Subcutaneous abdominal adipose tissue (tissue), 5 donors: Measurements from ENCODE around the gene TNFAIP8L1.

ENCODE experiments used
- H3K27ac ChIP-seq: one replicate; pipeline ENCODE4 v1.7.0; 2013; ENCODE audit warnings: low read depth, mild to moderate bottlenecking, inconsistent platforms, low read length, moderate library complexity
- H3K27me3 ChIP-seq, 5 donors: one replicate each; pipeline ENCODE4 v1.7.0; 2013; ENCODE audit warnings: low read length in 5 of 5, inconsistent platforms in 1 of 5; ENCODE audit not compliant: control insufficient read depth in 5 of 5, insufficient read depth in 4 of 5
- H3K36me3 ChIP-seq, 5 donors: one replicate each; pipeline ENCODE4 v1.7.0; 2013; ENCODE audit warnings: low read length in 5 of 5; ENCODE audit not compliant: control insufficient read depth in 5 of 5, insufficient read depth in 5 of 5
- H3K4me1 ChIP-seq, 5 donors: one replicate each; pipeline ENCODE4 v1.7.0; 2013; ENCODE audit warnings: low read length in 5 of 5, mild to moderate bottlenecking in 3 of 5, moderate library complexity in 1 of 5; ENCODE audit not compliant: control insufficient read depth in 5 of 5, insufficient read depth in 5 of 5
- H3K4me3 ChIP-seq, 5 donors: one replicate each; pipeline ENCODE4 v1.7.0; 2013; ENCODE audit warnings: low read length in 5 of 5, low read depth in 1 of 5
- H3K9ac ChIP-seq, 5 donors: one replicate each; pipeline ENCODE4 v1.7.0; 2013; ENCODE audit warnings: low read length in 5 of 5, mild to moderate bottlenecking in 4 of 5, moderate library complexity in 3 of 5
- H3K9me3 ChIP-seq, 5 donors: one replicate each; pipeline ENCODE4 v1.7.0; 2013; ENCODE audit warnings: low read length in 5 of 5; ENCODE audit not compliant: control insufficient read depth in 5 of 5
- donor health status: healthy.
- donor health status: healthy.
- donor health status: healthy.
- donor health status: healthy.
- donor health status: healthy.

Gene TNFAIP8L1

DNA sequence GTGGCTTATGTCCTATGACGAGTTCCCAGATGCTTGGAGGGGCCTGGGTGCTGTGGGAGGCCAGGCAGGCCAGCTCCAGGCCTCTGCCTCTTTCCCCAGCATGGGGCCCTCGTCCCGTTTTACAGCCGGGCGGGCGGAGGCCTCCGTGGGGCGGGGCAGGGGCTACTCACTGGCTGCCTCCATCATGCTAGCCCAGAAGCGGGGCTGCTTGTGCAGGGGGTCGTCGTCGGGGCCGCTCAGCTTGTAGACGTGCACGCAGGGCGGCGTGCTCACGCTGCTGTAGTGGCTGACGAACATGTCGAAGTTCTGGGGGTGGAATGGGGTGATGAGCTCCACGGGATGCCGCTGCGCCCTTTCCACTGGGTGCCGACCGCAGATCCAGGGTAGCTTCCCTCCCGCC lies 49.3 kb downstream of the TNFAIP8L1 start:
- Histone ChIP-seq H3K27me3 (no peaks in the 10 kb centered on the region), H3K4me3 (no peak overlapping the region), H3K9me3 (no peaks in the 10 kb centered on the region), H3K4me1 (peaks cover 0 to 31% (median 14%) of the 10 kb centered on the region in 5 donors), H3K9ac (no peak overlapping the region), H3K36me3 (peaks cover 0 to 93% (median 85%) of the 10 kb centered on the region in 5 donors), H3K27ac (no peak overlapping the region)

DNA sequence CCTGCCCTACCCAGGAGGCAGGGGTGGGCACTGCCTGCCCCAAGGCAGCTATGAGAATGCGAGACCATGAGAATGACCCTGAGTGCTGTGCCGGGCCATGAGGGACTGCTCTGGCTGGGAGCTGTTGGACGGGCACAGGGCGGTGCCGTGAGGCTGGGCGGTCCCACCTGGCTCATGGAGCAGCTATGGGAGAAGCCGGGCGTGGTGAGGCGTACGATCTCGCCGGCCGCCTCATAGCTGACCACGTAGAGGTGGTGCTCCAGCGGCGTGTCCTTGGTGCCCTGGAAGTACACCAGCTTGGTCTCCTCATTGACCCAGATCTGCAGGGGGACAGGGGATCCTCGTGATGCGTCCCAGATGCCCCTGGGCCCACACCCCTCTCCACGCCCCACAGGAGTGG lies 50.1 kb downstream of the TNFAIP8L1 start:
- Histone ChIP-seq H3K4me3 (no peak overlapping the region), H3K36me3 (peaks cover 0 to 93% (median 85%) of the 10 kb centered on the region in 5 donors)

DNA sequence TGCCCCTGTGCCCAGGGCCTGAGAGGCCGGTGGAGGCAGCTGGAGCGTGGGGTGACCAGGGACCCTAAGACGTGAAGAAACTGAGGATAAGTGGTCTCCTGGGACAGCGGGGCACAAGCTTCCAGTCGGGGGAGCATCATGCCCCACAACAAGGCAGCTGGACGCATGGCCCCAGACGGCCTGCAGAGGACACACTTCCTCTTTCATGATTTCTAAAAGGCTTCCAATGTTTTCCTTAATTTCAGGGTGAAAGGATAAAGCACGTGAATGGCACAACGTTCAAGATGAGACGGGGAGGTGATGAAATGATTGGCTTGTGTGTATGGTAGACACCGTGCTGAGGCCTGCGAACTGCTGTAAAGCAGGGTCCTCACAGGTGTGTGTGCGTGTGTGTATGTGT lies 51.0 kb downstream of the TNFAIP8L1 start:
- Histone ChIP-seq H3K4me3 (no peak overlapping the region), H3K4me1 (peaks cover 0 to 49% (median 19%) of the 10 kb centered on the region in 5 donors), H3K9me3 (no peaks in the 10 kb centered on the region), H3K27me3 (no peaks in the 10 kb centered on the region), H3K27ac (no peak overlapping the region), H3K9ac (no peak overlapping the region), H3K36me3 (peaks cover 0 to 93% (median 85%) of the 10 kb centered on the region in 5 donors)

More for the DNA sequence above, 50.1 kb downstream of the TNFAIP8L1 start:
- H3K27me3 ChIP-seq, result no peaks in the 10 kb centered on the region
- H3K27ac ChIP-seq, result no peak overlapping the region
- peaks cover 0 to 39% (median 19%) of the 10 kb centered on the region in 5 donors for H3K4me1 ChIP-seq
- H3K9ac ChIP-seq, result no peak overlapping the region
- no peaks in the 10 kb centered on the region for H3K9me3 ChIP-seq

DNA sequence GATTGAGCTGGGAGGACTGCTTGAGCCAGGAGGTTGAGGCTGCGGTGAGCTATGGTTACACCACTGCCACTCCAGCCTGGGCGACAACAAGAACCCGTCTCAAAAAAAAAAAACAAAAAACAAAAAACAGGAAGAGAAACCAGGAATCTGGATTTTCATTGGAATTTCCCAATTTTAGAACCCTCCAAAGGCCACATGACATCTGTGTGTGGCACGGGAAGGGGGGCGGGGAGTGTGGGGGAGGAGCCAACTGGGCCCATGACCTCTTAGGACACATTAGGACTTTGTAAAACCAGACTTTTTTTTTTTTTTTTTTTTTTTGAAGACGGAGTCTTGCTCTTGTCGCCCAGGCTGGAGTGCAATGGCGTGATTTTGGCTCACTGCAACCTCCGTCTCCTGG lies 52.1 kb downstream of the TNFAIP8L1 start:
- Histone ChIP-seq H3K27me3 (no peaks in the 10 kb centered on the region), H3K9me3 (no peaks in the 10 kb centered on the region), H3K9ac (no peak overlapping the region), H3K27ac (no peak overlapping the region), H3K4me1 (peaks cover 0 to 51% (median 22%) of the 10 kb centered on the region in 5 donors), H3K4me3 (no peak overlapping the region), H3K36me3 (peaks cover 0 to 92% (median 82%) of the 10 kb centered on the region in 5 donors)

DNA sequence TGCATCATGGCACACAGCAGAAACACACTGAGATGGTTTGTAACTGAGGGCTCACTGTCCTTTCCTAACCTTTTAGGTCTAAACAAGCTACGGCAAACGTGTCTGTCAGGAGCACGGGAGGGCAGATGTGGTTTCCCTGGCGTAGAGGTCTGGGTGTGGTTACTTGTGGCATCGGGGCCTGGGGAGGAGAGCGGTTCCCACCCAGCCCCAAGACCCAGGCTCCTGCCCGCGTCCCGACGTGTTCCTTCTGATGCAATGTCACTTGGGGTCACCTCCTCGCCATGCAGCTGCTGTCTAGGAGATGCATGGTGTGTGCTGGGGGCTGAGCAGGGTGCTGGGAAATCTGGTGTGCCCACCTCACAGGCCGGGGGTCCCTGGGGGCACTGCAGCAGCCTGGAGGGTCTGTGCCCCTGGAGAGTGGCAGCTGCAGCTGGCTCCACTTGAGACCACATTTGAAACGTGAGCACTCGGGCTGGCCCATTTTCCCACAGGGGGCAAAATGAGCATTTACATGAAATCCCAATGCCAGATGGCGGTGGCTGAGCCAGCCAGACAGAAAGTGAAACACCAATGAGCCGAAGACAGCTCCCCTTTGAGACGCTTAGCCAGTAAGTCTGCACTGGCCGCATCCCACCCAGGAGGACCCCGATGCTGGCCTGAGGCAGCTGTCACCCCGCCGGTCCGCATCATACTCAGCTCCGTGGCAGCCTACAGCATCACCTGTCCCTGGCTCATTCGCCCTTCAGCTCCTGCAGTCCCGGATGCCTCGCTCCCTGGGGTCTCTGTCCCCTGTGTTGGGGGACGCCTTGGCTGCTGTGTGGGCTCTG lies 53.1 kb downstream of the TNFAIP8L1 start:
- H3K27me3 ChIP-seq, result no peaks in the 10 kb centered on the region
- no peaks in the 10 kb centered on the region for H3K9me3 ChIP-seq
- H3K9ac ChIP-seq, result no peak overlapping the region
- H3K4me3 ChIP-seq, result no peak overlapping the region
- peaks cover 0 to 51% (median 22%) of the 10 kb centered on the region in 5 donors for H3K4me1 ChIP-seq
- H3K36me3 ChIP-seq, result peaks cover 0 to 92% (median 81%) of the 10 kb centered on the region in 5 donors
- H3K27ac ChIP-seq, result no peak overlapping the region

DNA sequence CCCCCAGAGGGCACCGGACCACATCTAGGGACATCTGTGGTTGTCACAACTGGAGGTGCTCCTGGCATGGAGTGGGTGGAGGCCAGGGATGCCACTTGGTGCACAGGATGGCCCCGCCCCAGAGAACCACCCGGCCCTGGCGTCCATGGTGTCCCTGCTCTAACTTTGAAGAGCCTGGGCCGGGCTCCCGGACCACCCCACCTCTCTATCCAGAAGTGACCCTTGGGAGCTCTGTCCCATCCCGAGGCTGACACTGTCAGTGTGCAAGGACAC lies 53.7 kb downstream of the TNFAIP8L1 start:
- H3K9me3 ChIP-seq, result no peaks in the 10 kb centered on the region
- H3K4me1 ChIP-seq, result peaks cover 0 to 51% (median 22%) of the 10 kb centered on the region in 5 donors
- no peak overlapping the region for H3K27ac ChIP-seq
- peaks cover 0 to 92% (median 82%) of the 10 kb centered on the region in 5 donors for H3K36me3 ChIP-seq
- no peaks in the 10 kb centered on the region for H3K27me3 ChIP-seq
- H3K4me3 ChIP-seq, result no peak overlapping the region
- no peak overlapping the region for H3K9ac ChIP-seq

DNA sequence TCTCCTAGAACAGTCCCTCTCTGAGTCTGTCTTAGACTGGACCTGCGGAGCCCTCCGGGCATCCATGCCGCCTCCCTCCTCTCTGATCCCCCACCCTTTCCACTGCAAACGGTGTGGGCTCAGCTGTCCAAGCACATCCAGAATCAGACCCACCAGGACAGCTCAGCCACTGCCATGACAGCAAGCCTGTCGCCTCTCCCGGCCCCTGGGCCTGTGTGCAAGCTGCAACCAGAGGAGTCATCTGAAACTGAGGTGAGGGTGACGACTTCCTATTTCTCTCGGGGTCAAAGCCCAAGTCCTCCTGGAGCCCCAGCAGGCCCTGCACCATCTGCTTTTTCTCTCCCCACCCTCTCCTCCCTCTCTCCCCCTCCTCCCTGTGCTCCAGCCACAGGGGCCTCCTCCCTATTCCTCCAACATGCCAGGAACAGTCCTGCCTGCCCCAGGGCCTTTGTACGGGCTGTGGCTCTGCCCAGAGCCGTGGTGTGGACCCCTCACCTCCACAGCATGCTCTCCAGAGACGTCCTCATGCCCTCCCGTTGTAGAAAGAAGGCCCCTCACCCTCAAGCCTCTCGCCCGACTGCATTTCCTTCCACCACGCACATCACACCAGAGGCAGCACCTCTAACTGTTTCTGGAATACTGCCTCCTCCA lies 54.3 kb downstream of the TNFAIP8L1 start:
- Histone ChIP-seq H3K4me3 (no peak overlapping the region), H3K27ac (no peak overlapping the region), H3K9me3 (no peaks in the 10 kb centered on the region), H3K4me1 (peaks cover 0 to 51% (median 22%) of the 10 kb centered on the region in 5 donors), H3K27me3 (no peaks in the 10 kb centered on the region), H3K9ac (peak overlapping the region in 1 of 5 donors; percentile 21), H3K36me3 (peaks cover 0 to 92% (median 82%) of the 10 kb centered on the region in 5 donors)

DNA sequence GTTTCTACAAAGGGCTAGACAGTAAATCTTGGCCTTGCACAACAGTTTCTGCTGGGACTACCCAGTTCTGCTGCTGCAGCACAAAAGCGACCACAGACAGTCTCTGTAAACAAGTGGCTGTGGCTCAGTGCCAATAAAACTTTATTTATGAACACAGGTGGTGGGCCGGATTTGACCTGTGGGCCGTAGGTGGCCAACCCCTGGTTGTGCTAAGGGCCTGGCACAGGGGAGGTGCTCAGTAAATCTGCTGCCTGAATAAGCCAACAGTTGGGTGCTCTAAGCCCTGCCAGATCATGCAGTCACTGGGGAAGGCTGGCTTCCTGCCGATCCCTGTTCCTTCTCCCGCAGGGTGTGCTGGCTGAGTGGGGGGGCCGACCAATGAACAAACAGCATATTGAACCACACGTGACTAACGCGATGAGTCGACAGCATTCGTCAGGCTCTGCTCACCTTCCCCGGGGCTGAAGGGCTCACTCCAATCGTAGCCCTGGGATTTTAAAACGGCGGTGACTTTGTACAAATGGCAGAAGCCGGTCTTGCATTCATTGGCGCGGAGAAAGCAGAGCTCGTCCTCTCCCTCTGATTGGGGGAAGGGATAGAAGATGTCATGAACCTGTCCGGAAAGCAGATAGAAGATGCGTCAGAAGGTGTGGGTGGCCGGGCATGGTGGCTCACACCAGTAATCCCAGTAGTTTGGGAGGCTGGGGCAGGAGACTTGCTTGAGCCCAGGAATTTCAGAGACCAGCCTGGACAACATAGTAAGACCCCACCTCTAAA lies 55.1 kb downstream of the TNFAIP8L1 start:
- H3K36me3 ChIP-seq, result peaks cover 0 to 90% (median 79%) of the 10 kb centered on the region in 5 donors
- peaks cover 0 to 51% (median 22%) of the 10 kb centered on the region in 5 donors for H3K4me1 ChIP-seq
- peak overlapping the region; percentile 16 for H3K27ac ChIP-seq
- H3K4me3 ChIP-seq, result no peak overlapping the region
- no peaks in the 10 kb centered on the region for H3K9me3 ChIP-seq
- no peaks in the 10 kb centered on the region for H3K27me3 ChIP-seq
- H3K9ac ChIP-seq, result peak overlapping the region in 1 of 5 donors; percentile 21

DNA sequence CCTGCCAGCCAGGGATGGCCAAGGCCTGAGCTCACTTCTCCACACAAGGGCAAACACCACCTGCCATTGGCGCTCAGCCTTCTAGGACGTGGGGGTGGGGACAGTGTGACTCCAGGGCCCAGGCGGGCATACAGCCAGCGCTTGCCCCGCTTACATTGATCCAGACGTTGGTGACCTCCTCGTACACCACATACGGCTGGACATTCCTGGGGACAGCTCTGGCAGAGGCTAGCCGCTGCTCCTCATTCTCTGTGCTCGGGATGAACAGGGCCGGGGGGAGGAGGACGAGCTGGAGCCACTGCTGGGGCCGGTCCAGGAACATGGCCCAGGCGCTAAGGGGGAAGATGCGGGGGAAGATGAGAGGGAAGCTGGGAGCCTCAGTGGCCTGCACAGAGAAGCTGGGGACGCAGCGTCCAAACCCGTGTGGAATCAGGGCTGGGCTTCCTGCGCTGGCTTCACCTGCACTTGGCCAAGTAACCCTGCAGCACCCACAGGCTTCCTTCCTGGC lies 56.0 kb downstream of the TNFAIP8L1 start:
- no peaks in the 10 kb centered on the region for H3K9me3 ChIP-seq
- H3K4me1 ChIP-seq, result peaks cover 0 to 47% (median 22%) of the 10 kb centered on the region in 5 donors
- no peak overlapping the region for H3K9ac ChIP-seq
- H3K4me3 ChIP-seq, result peak overlapping the region in 2 of 5 donors; percentile 17 to 32
- peaks cover 0 to 90% (median 79%) of the 10 kb centered on the region in 5 donors for H3K36me3 ChIP-seq
- H3K27me3 ChIP-seq, result no peaks in the 10 kb centered on the region
- H3K27ac ChIP-seq, result peak overlapping the region; percentile 16
